ENCODE data around the gene ZNF511. TPM values are rescaled to one million over a fixed set of nuclear protein-coding genes. Genes with fewer than 3 reads are reported as not detected.
"Not testable (repeated sequence)": the region's sequence is repeated elsewhere in the genome, so short reads cannot be mapped to it uniquely, and the experiment has no call there.

The ZNF511 gene
- 69.6 and 76.3 TPM in 2 replicates for total RNA-seq

GRCh38 chr10:133308421-133309099, at the start of gene ZNF511, which contains the start of gene TUBGCP2:
Gene ZNF511 (plus strand): TSS chr10:133308914. CDS start chr10:133308944, 30 bp downstream.
Gene TUBGCP2 (minus strand): TSS chr10:133308872. CDS start chr10:133302941, 5,931 bp downstream.
- peak within 1 kb of the TSS; percentile 97 for H3K4me3 Mint-ChIP-seq
- H3K27ac Mint-ChIP-seq = peak within 1 kb of the TSS; percentile 99
- H3K27me3 Mint-ChIP-seq (ENCODE audit: insufficient read depth) = no peaks in the 10 kb centered on the region
- intact Hi-C loops (cut with micrococcal nuclease) = loop anchor here (1.0 to 2.0 kb wide), 7 partner anchors 16 to 86 kb away; partner anchors contain the start of genes ECHS1, MTG1 and PAOX
- H3K9me3 Mint-ChIP-seq = no peaks in the 10 kb centered on the region
- H3K4me1 Mint-ChIP-seq (ENCODE audit: low read depth) = peaks cover 17% of the 10 kb centered on the region
- DNase-seq (ENCODE audit: low spot score) = peak; percentile 90
- peaks cover 10% of the 10 kb centered on the region for H3K36me3 Mint-ChIP-seq (ENCODE audit: low read depth)

GRCh38 chr10:133259602-133259989, 49.1 kb upstream of the ZNF511 start:
- peak overlapping the region; percentile 80 for H3K4me3 Mint-ChIP-seq
- no peak for DNase-seq (ENCODE audit: low spot score)
- H3K9me3 Mint-ChIP-seq = no peaks in the 10 kb centered on the region
- peak overlapping the region; percentile 96 for H3K27ac Mint-ChIP-seq
- peaks cover 5% of the 10 kb centered on the region for H3K27me3 Mint-ChIP-seq (ENCODE audit: insufficient read depth)
- H3K4me1 Mint-ChIP-seq (ENCODE audit: low read depth) = peaks cover 43% of the 10 kb centered on the region
- intact Hi-C loops (cut with micrococcal nuclease) = loop anchor here (1.0 kb wide), 4 partner anchors 50 to 297 kb away; partner anchors contain the start of gene MTG1
- peaks cover 7% of the 10 kb centered on the region for H3K36me3 Mint-ChIP-seq (ENCODE audit: low read depth)

- H3K27me3 Mint-ChIP-seq (ENCODE audit: insufficient read depth) = peaks cover 5% of the 10 kb centered on the region
- peak overlapping the region; percentile 80 for H3K4me3 Mint-ChIP-seq
- H3K4me1 Mint-ChIP-seq (ENCODE audit: low read depth) = peaks cover 56% of the 10 kb centered on the region
- intact Hi-C loops (cut with micrococcal nuclease) = loop anchor here (1.0 to 5.0 kb wide), 2 partner anchors 14 to 116 kb away; partner anchors contain the start of gene PAOX
- H3K27ac Mint-ChIP-seq = peak overlapping the region; percentile 92
- DNase-seq (ENCODE audit: low spot score) = peak; percentile 46
- no peaks in the 10 kb centered on the region for H3K9me3 Mint-ChIP-seq
- H3K36me3 Mint-ChIP-seq (ENCODE audit: low read depth) = peaks cover 14% of the 10 kb centered on the region
Observed at GRCh38 chr10:133260895-133261725, 47.6 kb upstream of the ZNF511 start.

GRCh38 chr10:133261726-133262325, 46.9 kb upstream of the ZNF511 start:
- Mint-ChIP-seq H3K4me3 (peak overlapping the region; percentile 65), H3K27ac (peak overlapping the region; percentile 48), H3K27me3 (ENCODE audit: insufficient read depth) (peaks cover 5% of the 10 kb centered on the region), H3K9me3 (no peaks in the 10 kb centered on the region), H3K4me1 (ENCODE audit: low read depth) (peaks cover 56% of the 10 kb centered on the region), H3K36me3 (ENCODE audit: low read depth) (peaks cover 14% of the 10 kb centered on the region)
- peak; percentile 76 for DNase-seq (ENCODE audit: low spot score)
- intact Hi-C loops (cut with micrococcal nuclease) = loop anchor here (1.0 to 5.0 kb wide), 4 partner anchors 13 to 725 kb away; partner anchors contain the start of genes INPP5A and PAOX

- peak overlapping the region; percentile 15 for H3K4me3 Mint-ChIP-seq
Observed at GRCh38 chr10:133262696-133263095, 46.0 kb upstream of the ZNF511 start.

GRCh38 chr10:133263674-133264073, 45.0 kb upstream of the ZNF511 start:
- intact Hi-C loops (cut with micrococcal nuclease) = loop anchor here (5.0 kb wide), 1 partner anchor 114 kb away; the partner anchor contains the start of gene PAOX
- H3K27me3 Mint-ChIP-seq (ENCODE audit: insufficient read depth) = peaks cover 2% of the 10 kb centered on the region
- DNase-seq (ENCODE audit: low spot score) = no peak
- H3K4me3 Mint-ChIP-seq = peak overlapping the region; percentile 26
- no peaks in the 10 kb centered on the region for H3K9me3 Mint-ChIP-seq
- peaks cover 56% of the 10 kb centered on the region for H3K4me1 Mint-ChIP-seq (ENCODE audit: low read depth)
- H3K27ac Mint-ChIP-seq = no peak overlapping the region
- peaks cover 14% of the 10 kb centered on the region for H3K36me3 Mint-ChIP-seq (ENCODE audit: low read depth)

More at GRCh38 chr10:133262696-133263095, 46.0 kb upstream of the ZNF511 start:
- peak overlapping the region; percentile 34 for H3K27ac Mint-ChIP-seq
- DNase-seq (ENCODE audit: low spot score) = no peak
- peaks cover 56% of the 10 kb centered on the region for H3K4me1 Mint-ChIP-seq (ENCODE audit: low read depth)
- peaks cover 2% of the 10 kb centered on the region for H3K27me3 Mint-ChIP-seq (ENCODE audit: insufficient read depth)
- intact Hi-C loops (cut with micrococcal nuclease) = loop anchor here (1.0 to 5.0 kb wide), 3 partner anchors 95 to 725 kb away; partner anchors contain the start of genes INPP5A and PAOX
- peaks cover 14% of the 10 kb centered on the region for H3K36me3 Mint-ChIP-seq (ENCODE audit: low read depth)
- no peaks in the 10 kb centered on the region for H3K9me3 Mint-ChIP-seq

- peaks cover 50% of the 10 kb centered on the region for H3K4me1 Mint-ChIP-seq (ENCODE audit: low read depth)
Observed at GRCh38 chr10:133264461-133264860, 44.3 kb upstream of the ZNF511 start.

GRCh38 chr10:133265052-133265451, 43.7 kb upstream of the ZNF511 start:
- peak overlapping the region; percentile 37 for H3K4me3 Mint-ChIP-seq
- peaks cover 44% of the 10 kb centered on the region for H3K4me1 Mint-ChIP-seq (ENCODE audit: low read depth)
- H3K27me3 Mint-ChIP-seq (ENCODE audit: insufficient read depth); intact Hi-C loops (cut with micrococcal nuclease); H3K9me3 Mint-ChIP-seq; DNase-seq (ENCODE audit: low spot score); H3K27ac Mint-ChIP-seq: not testable (repeated sequence)
- H3K36me3 Mint-ChIP-seq (ENCODE audit: low read depth) = peaks cover 14% of the 10 kb centered on the region

More at GRCh38 chr10:133264461-133264860, 44.3 kb upstream of the ZNF511 start:
- Mint-ChIP-seq H3K36me3 (ENCODE audit: low read depth) (peaks cover 14% of the 10 kb centered on the region), H3K27ac (peak overlapping the region; percentile 48), H3K27me3 (ENCODE audit: insufficient read depth) (no peaks in the 10 kb centered on the region), H3K9me3 (no peaks in the 10 kb centered on the region), H3K4me3 (peak overlapping the region; percentile 13)
- DNase-seq (ENCODE audit: low spot score) = peak; percentile 40
- intact Hi-C loops (cut with micrococcal nuclease) = loop anchor here (5.0 kb wide), 1 partner anchor 113 kb away; the partner anchor contains the start of gene PAOX

GRCh38 chr10:133266056-133266795, 42.5 kb upstream of the ZNF511 start:
- Mint-ChIP-seq H3K4me1 (ENCODE audit: low read depth) (peaks cover 35% of the 10 kb centered on the region), H3K4me3 (no peak overlapping the region), H3K9me3 (no peaks in the 10 kb centered on the region), H3K36me3 (ENCODE audit: low read depth) (peaks cover 14% of the 10 kb centered on the region), H3K27me3 (ENCODE audit: insufficient read depth) (no peaks in the 10 kb centered on the region), H3K27ac (no peak overlapping the region)
- no peak for DNase-seq (ENCODE audit: low spot score)
- intact Hi-C loops (cut with micrococcal nuclease) = no loop called here

- Mint-ChIP-seq H3K36me3 (ENCODE audit: low read depth) (peaks cover 20% of the 10 kb centered on the region), H3K9me3 (no peaks in the 10 kb centered on the region), H3K4me3 (no peak overlapping the region), H3K27me3 (ENCODE audit: insufficient read depth) (no peaks in the 10 kb centered on the region), H3K27ac (no peak overlapping the region), H3K4me1 (ENCODE audit: low read depth) (peaks cover 34% of the 10 kb centered on the region)
- intact Hi-C loops (cut with micrococcal nuclease) = no loop called here
- no peak for DNase-seq (ENCODE audit: low spot score)
Observed at GRCh38 chr10:133267293-133267692, 41.4 kb upstream of the ZNF511 start.

- Mint-ChIP-seq H3K4me3 (no peak overlapping the region), H3K9me3 (no peaks in the 10 kb centered on the region), H3K36me3 (ENCODE audit: low read depth) (peaks cover 21% of the 10 kb centered on the region), H3K27me3 (ENCODE audit: insufficient read depth) (no peaks in the 10 kb centered on the region), H3K27ac (no peak overlapping the region), H3K4me1 (ENCODE audit: low read depth) (peaks cover 29% of the 10 kb centered on the region)
- intact Hi-C loops (cut with micrococcal nuclease) = no loop called here
- DNase-seq (ENCODE audit: low spot score) = no peak
Observed at GRCh38 chr10:133267829-133268228, 40.9 kb upstream of the ZNF511 start.

- no peak for DNase-seq (ENCODE audit: low spot score)
- Mint-ChIP-seq H3K27ac (no peak overlapping the region), H3K27me3 (ENCODE audit: insufficient read depth) (no peaks in the 10 kb centered on the region), H3K4me1 (ENCODE audit: low read depth) (peaks cover 22% of the 10 kb centered on the region), H3K9me3 (no peaks in the 10 kb centered on the region), H3K36me3 (ENCODE audit: low read depth) (peaks cover 18% of the 10 kb centered on the region), H3K4me3 (no peak overlapping the region)
- intact Hi-C loops (cut with micrococcal nuclease) = no loop called here
Observed at GRCh38 chr10:133268532-133268931, 40.2 kb upstream of the ZNF511 start.
